ENCODE data around the gene SUMO3. TPM values are rescaled to one million over a fixed set of nuclear protein-coding genes. Genes with fewer than 3 reads are reported as not detected.
A peak's percentile ranks its signal among the peaks of the same experiment; 100 is the strongest.

SUMO3 gene
- 147 TPM for polyA plus RNA-seq (2013, experiment 1 of 4)
- 151 TPM for polyA plus RNA-seq (2013, experiment 2 of 4)
- polyA plus RNA-seq (2013, experiment 3 of 4): 127 TPM
- 151 TPM for polyA plus RNA-seq (2013, experiment 4 of 4)

- H3K27me3 ChIP-seq (ENCODE audit: control insufficient read depth, insufficient read depth, low read length, poor library complexity, severe bottlenecking): no peaks in the 10 kb centered on the region
- H3K4me3 ChIP-seq (ENCODE audit: insufficient read depth, low read depth, low read length): peak within 1 kb of the TSS; percentile 75
- WGBS, 2 experiments: 3% methylated on average over 108 of the region's 108 CpGs
- H3K4me1 ChIP-seq (ENCODE audit: control insufficient read depth, insufficient read depth, low read length): no peaks in the 10 kb centered on the region
- no peaks in the 10 kb centered on the region for H3K36me3 ChIP-seq (ENCODE audit: control insufficient read depth, insufficient read depth, low read length)
- peak within 1 kb of the TSS; percentile 50 for H3K27ac ChIP-seq (ENCODE audit: insufficient read depth, low read depth, low read length, poor library complexity, severe bottlenecking)
- H3K9me3 ChIP-seq (ENCODE audit: control insufficient read depth, low read length): peaks cover 2% of the 10 kb centered on the region
Observed at GRCh38 chr21:44817914-44818639, at the start of gene SUMO3. Gene SUMO3 (minus strand): TSS chr21:44818062. CDS start chr21:44817968, 94 bp downstream.

- Histone ChIP-seq H3K27me3 (ENCODE audit: control insufficient read depth, insufficient read depth, low read length, poor library complexity, severe bottlenecking) (no peaks in the 10 kb centered on the region), H3K4me1 (ENCODE audit: control insufficient read depth, insufficient read depth, low read length) (peaks cover 10% of the 10 kb centered on the region), H3K4me3 (ENCODE audit: insufficient read depth, low read depth, low read length) (no peak overlapping the region), H3K36me3 (ENCODE audit: control insufficient read depth, insufficient read depth, low read length) (peaks cover 9% of the 10 kb centered on the region), H3K27ac (ENCODE audit: insufficient read depth, low read depth, low read length, poor library complexity, severe bottlenecking) (no peak overlapping the region), H3K9me3 (ENCODE audit: control insufficient read depth, low read length) (no peaks in the 10 kb centered on the region)
- 93 to 94% methylated on average over 15 of the region's 15 CpGs for WGBS, 2 experiments
Observed at GRCh38 chr21:44867464-44867863, 49.6 kb upstream of the SUMO3 start.

GRCh38 chr21:44866780-44867179 lies 48.9 kb upstream of the SUMO3 start:
- no peaks in the 10 kb centered on the region for H3K27me3 ChIP-seq (ENCODE audit: control insufficient read depth, insufficient read depth, low read length, poor library complexity, severe bottlenecking)
- 89 to 93% methylated on average over 7 of the region's 7 CpGs for WGBS, 2 experiments
- peaks cover 9% of the 10 kb centered on the region for H3K36me3 ChIP-seq (ENCODE audit: control insufficient read depth, insufficient read depth, low read length)
- H3K9me3 ChIP-seq (ENCODE audit: control insufficient read depth, low read length): no peaks in the 10 kb centered on the region
- peaks cover 3% of the 10 kb centered on the region for H3K4me1 ChIP-seq (ENCODE audit: control insufficient read depth, insufficient read depth, low read length)
- no peak overlapping the region for H3K4me3 ChIP-seq (ENCODE audit: insufficient read depth, low read depth, low read length)
- no peak overlapping the region for H3K27ac ChIP-seq (ENCODE audit: insufficient read depth, low read depth, low read length, poor library complexity, severe bottlenecking)

GRCh38 chr21:44865561-44866280 lies 47.9 kb upstream of the SUMO3 start:
- H3K36me3 ChIP-seq (ENCODE audit: control insufficient read depth, insufficient read depth, low read length): peaks cover 9% of the 10 kb centered on the region
- H3K4me1 ChIP-seq (ENCODE audit: control insufficient read depth, insufficient read depth, low read length): no peaks in the 10 kb centered on the region
- H3K9me3 ChIP-seq (ENCODE audit: control insufficient read depth, low read length): no peaks in the 10 kb centered on the region
- H3K27me3 ChIP-seq (ENCODE audit: control insufficient read depth, insufficient read depth, low read length, poor library complexity, severe bottlenecking): no peaks in the 10 kb centered on the region
- no peak overlapping the region for H3K27ac ChIP-seq (ENCODE audit: insufficient read depth, low read depth, low read length, poor library complexity, severe bottlenecking)
- WGBS, 2 experiments: 93 to 95% methylated on average over 12 of the region's 12 CpGs
- H3K4me3 ChIP-seq (ENCODE audit: insufficient read depth, low read depth, low read length): no peak overlapping the region

- H3K9me3 ChIP-seq (ENCODE audit: control insufficient read depth, low read length): no peaks in the 10 kb centered on the region
- no peaks in the 10 kb centered on the region for H3K4me1 ChIP-seq (ENCODE audit: control insufficient read depth, insufficient read depth, low read length)
- H3K4me3 ChIP-seq (ENCODE audit: insufficient read depth, low read depth, low read length): no peak overlapping the region
- peaks cover 25% of the 10 kb centered on the region for H3K36me3 ChIP-seq (ENCODE audit: control insufficient read depth, insufficient read depth, low read length)
- 95% methylated on average over 25 of the region's 25 CpGs for WGBS, 2 experiments
- no peaks in the 10 kb centered on the region for H3K27me3 ChIP-seq (ENCODE audit: control insufficient read depth, insufficient read depth, low read length, poor library complexity, severe bottlenecking)
- no peak overlapping the region for H3K27ac ChIP-seq (ENCODE audit: insufficient read depth, low read depth, low read length, poor library complexity, severe bottlenecking)
Observed at GRCh38 chr21:44862869-44863685, 45.2 kb upstream of the SUMO3 start.

GRCh38 chr21:44858791-44859190 lies 40.9 kb upstream of the SUMO3 start:
- Histone ChIP-seq H3K27ac (ENCODE audit: insufficient read depth, low read depth, low read length, poor library complexity, severe bottlenecking) (no peak overlapping the region), H3K4me1 (ENCODE audit: control insufficient read depth, insufficient read depth, low read length) (no peaks in the 10 kb centered on the region), H3K4me3 (ENCODE audit: insufficient read depth, low read depth, low read length) (no peak overlapping the region), H3K9me3 (ENCODE audit: control insufficient read depth, low read length) (no peaks in the 10 kb centered on the region), H3K27me3 (ENCODE audit: control insufficient read depth, insufficient read depth, low read length, poor library complexity, severe bottlenecking) (no peaks in the 10 kb centered on the region), H3K36me3 (ENCODE audit: control insufficient read depth, insufficient read depth, low read length) (peaks cover 45% of the 10 kb centered on the region)
- 96 to 97% methylated on average over 10 of the region's 10 CpGs for WGBS, 2 experiments

GRCh38 chr21:44858291-44858690 lies 40.4 kb upstream of the SUMO3 start:
- WGBS, 2 experiments: 95 to 97% methylated on average over 15 of the region's 15 CpGs
- no peaks in the 10 kb centered on the region for H3K9me3 ChIP-seq (ENCODE audit: control insufficient read depth, low read length)
- H3K36me3 ChIP-seq (ENCODE audit: control insufficient read depth, insufficient read depth, low read length): peaks cover 46% of the 10 kb centered on the region
- no peaks in the 10 kb centered on the region for H3K4me1 ChIP-seq (ENCODE audit: control insufficient read depth, insufficient read depth, low read length)
- no peak overlapping the region for H3K4me3 ChIP-seq (ENCODE audit: insufficient read depth, low read depth, low read length)
- no peak overlapping the region for H3K27ac ChIP-seq (ENCODE audit: insufficient read depth, low read depth, low read length, poor library complexity, severe bottlenecking)
- no peaks in the 10 kb centered on the region for H3K27me3 ChIP-seq (ENCODE audit: control insufficient read depth, insufficient read depth, low read length, poor library complexity, severe bottlenecking)

- H3K27ac ChIP-seq (ENCODE audit: insufficient read depth, low read depth, low read length, poor library complexity, severe bottlenecking): no peak overlapping the region
- H3K36me3 ChIP-seq (ENCODE audit: control insufficient read depth, insufficient read depth, low read length): peaks cover 46% of the 10 kb centered on the region
- 92 to 93% methylated on average over 16 of the region's 16 CpGs for WGBS, 2 experiments
Observed at GRCh38 chr21:44857127-44857892, 39.4 kb upstream of the SUMO3 start.

GRCh38 chr21:44856131-44856530 lies 38.3 kb upstream of the SUMO3 start:
- 93 to 95% methylated on average over 17 of the region's 17 CpGs for WGBS, 2 experiments
- no peaks in the 10 kb centered on the region for H3K9me3 ChIP-seq (ENCODE audit: control insufficient read depth, low read length)

More at GRCh38 chr21:44857127-44857892, 39.4 kb upstream of the SUMO3 start:
- Histone ChIP-seq H3K27me3 (ENCODE audit: control insufficient read depth, insufficient read depth, low read length, poor library complexity, severe bottlenecking) (no peaks in the 10 kb centered on the region), H3K9me3 (ENCODE audit: control insufficient read depth, low read length) (no peaks in the 10 kb centered on the region), H3K4me3 (ENCODE audit: insufficient read depth, low read depth, low read length) (no peak overlapping the region), H3K4me1 (ENCODE audit: control insufficient read depth, insufficient read depth, low read length) (no peaks in the 10 kb centered on the region)

More at GRCh38 chr21:44856131-44856530, 38.3 kb upstream of the SUMO3 start:
- H3K27me3 ChIP-seq (ENCODE audit: control insufficient read depth, insufficient read depth, low read length, poor library complexity, severe bottlenecking): no peaks in the 10 kb centered on the region
- H3K27ac ChIP-seq (ENCODE audit: insufficient read depth, low read depth, low read length, poor library complexity, severe bottlenecking): no peak overlapping the region
- H3K4me1 ChIP-seq (ENCODE audit: control insufficient read depth, insufficient read depth, low read length): no peaks in the 10 kb centered on the region
- peaks cover 53% of the 10 kb centered on the region for H3K36me3 ChIP-seq (ENCODE audit: control insufficient read depth, insufficient read depth, low read length)
- H3K4me3 ChIP-seq (ENCODE audit: insufficient read depth, low read depth, low read length): no peak overlapping the region
